GM13976 (cell line): ENCODE data around the gene SZT2.

Experiments
- DNase-seq: peaks from one replicate; pipeline ENCODE4 v3.0.0; 2012; ENCODE audit warnings: low spot score
- CTCF ChIP-seq: IDR thresholded peaks from 2 replicates; pipeline ENCODE4 v1.5.1; 2012; ENCODE audit warnings: borderline replicate concordance, mild to moderate bottlenecking; ENCODE audit not compliant: insufficient read depth; ENCODE audit errors: extremely low read depth, missing control alignments, control extremely low read depth
- in situ Hi-C: fragments of 300-500 bp; cut with MboI; formaldehyde crosslinking; loops from one replicate; pipeline ENCODE4 v1.12.0; 2022; ENCODE audit warnings: low sequenced_read_pairs, mixed read lengths, inconsistent platforms; ENCODE audit not compliant: unreplicated experiment

The SZT2 gene

GRCh38 chr1:43438953-43439581 lies 49.4 kb downstream of the SZT2 start:
- no peak for DNase-seq
- no peak for TF ChIP-seq CTCF
- in situ Hi-C loops, result no loop called here

DNA sequence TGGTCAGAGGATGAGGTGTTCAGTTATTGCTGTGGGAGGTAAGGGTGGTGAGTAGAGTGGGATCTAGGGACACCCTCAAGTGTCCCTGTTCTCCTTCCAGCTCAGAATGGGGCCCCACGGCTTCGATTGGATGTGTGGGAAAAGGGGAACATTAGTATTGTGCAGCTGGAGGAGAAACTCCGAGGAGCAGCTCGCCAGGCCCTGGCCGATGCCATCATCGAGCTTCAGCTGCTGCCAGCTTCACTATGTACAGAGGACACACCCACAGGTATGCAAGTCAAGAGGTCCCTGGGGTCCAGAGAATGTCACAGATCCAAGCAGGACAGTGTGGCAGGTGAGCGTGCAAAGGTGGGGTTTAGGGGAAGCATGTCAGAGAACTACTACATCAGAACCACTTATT lies 50.1 kb downstream of the SZT2 start:
- in situ Hi-C loops, result no loop called here
- no peak for DNase-seq
- no peak for TF ChIP-seq CTCF

- DNase-seq, result no peak
- TF ChIP-seq CTCF, result no peak
- in situ Hi-C loops, result no loop called here
Observed at GRCh38 chr1:43440358-43440757, 50.7 kb downstream of the SZT2 start.

GRCh38 chr1:43441166-43441893 lies 51.6 kb downstream of the SZT2 start:
- in situ Hi-C loops, result no loop called here
- no peak for TF ChIP-seq CTCF

GRCh38 chr1:43441894-43442637 lies 52.4 kb downstream of the SZT2 start:
- in situ Hi-C loops, result no loop called here
- TF ChIP-seq CTCF, result no peak

More at GRCh38 chr1:43441166-43441893, 51.6 kb downstream of the SZT2 start:
- DNase-seq, result no peak

DNA sequence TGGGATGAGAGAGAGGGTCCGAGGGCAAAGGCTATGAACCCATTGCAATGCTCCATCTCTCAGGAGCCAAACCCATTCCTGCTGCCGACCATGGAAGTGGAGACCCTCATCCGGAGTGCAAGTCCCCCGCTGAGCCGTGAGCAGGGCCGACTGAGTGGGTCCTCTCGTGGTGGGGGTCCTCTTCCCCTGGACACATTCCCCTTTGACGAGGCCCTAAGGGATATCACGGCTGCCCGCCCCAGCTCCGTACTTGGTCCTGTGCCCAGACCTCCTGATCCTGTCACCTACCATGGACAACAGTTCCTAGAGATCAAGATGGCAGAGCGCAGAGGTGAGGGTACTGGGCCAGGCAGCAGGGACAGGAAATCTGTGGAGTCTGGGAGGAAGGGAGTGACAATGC lies 53.1 kb downstream of the SZT2 start:
- TF ChIP-seq CTCF, result no peak
- no peak for DNase-seq

More at GRCh38 chr1:43441894-43442637, 52.4 kb downstream of the SZT2 start:
- DNase-seq, result no peak

More for the DNA sequence above, 53.1 kb downstream of the SZT2 start:
- in situ Hi-C loops, result no loop called here
